Ishikawa (cell line): Measurements from ENCODE around the gene TSFM.

Source experiments
- CEBPB ChIP-seq: IDR thresholded peaks from 2 replicates; pipeline ENCODE4 v1.6.1; 2012
- CREB1 ChIP-seq: IDR thresholded peaks from 2 replicates; pipeline ENCODE4 v1.6.1; 2012; ENCODE audit warnings: low read depth
- EGR1 ChIP-seq: IDR thresholded peaks from 2 replicates; pipeline ENCODE4 v1.6.1; 2012
- EP300 ChIP-seq: IDR thresholded peaks from 2 replicates; pipeline ENCODE4 v1.6.1; 2012; ENCODE audit warnings: borderline replicate concordance
- FOXM1 ChIP-seq: IDR thresholded peaks from 2 replicates; pipeline ENCODE4 v1.6.1; 2012; ENCODE audit warnings: low read depth, borderline replicate concordance
- MAX ChIP-seq: IDR thresholded peaks from 2 replicates; pipeline ENCODE4 v1.6.1; 2012
- NFIC ChIP-seq: IDR thresholded peaks from 2 replicates; pipeline ENCODE4 v1.6.1; 2012
- RAD21 ChIP-seq: IDR thresholded peaks from 2 replicates; pipeline ENCODE4 v1.6.1; 2012; ENCODE audit warnings: low read depth
- REST ChIP-seq: IDR thresholded peaks from 2 replicates; pipeline ENCODE4 v1.6.1; 2012; ENCODE audit warnings: low read depth, mild to moderate bottlenecking
- TAF1 ChIP-seq: IDR thresholded peaks from 2 replicates; pipeline ENCODE4 v1.6.1; 2012; ENCODE audit warnings: low read depth, mild to moderate bottlenecking
- TCF12 ChIP-seq: IDR thresholded peaks from 2 replicates; pipeline ENCODE4 v1.6.1; 2012; ENCODE audit warnings: low read depth
- TEAD4 ChIP-seq: IDR thresholded peaks from 2 replicates; pipeline ENCODE4 v1.6.1; 2012
- USF1 ChIP-seq: IDR thresholded peaks from 2 replicates; pipeline ENCODE4 v1.6.1; 2012
- YY1 ChIP-seq: IDR thresholded peaks from 2 replicates; pipeline ENCODE4 v1.6.1; 2012; ENCODE audit warnings: low read depth
- ZBTB7A ChIP-seq: IDR thresholded peaks from 2 replicates; pipeline ENCODE4 v1.6.1; 2012; ENCODE audit warnings: low read depth

The TSFM gene

GRCh38 chr12:57758552-57759359 lies 23.8 kb upstream of the TSFM start:
- no peak for TF ChIP-seq MAX
- no peak for TF ChIP-seq TAF1
- no peak for TF ChIP-seq REST

- peak; percentile 31; the same call in 1 of the 2 replicates for TF ChIP-seq RAD21
- no peak for TF ChIP-seq NFIC
Measured at GRCh38 chr12:57759360-57759980, 23.1 kb upstream of the TSFM start.

GRCh38 chr12:57760347-57760982 lies 22.1 kb upstream of the TSFM start:
- TF ChIP-seq TEAD4 (0 out of 2 replicates have a peak, but pooled peaks have one; percentile 25), YY1 (no peak), CREB1 (no peak), RAD21 (no peak), TCF12 (no peak), FOXM1 (no peak), MAX (no peak), EP300 (no peak), CEBPB (no peak), TAF1 (no peak), NFIC (no peak), REST (peak; percentile 97), ZBTB7A (peak; percentile 91), EGR1 (no peak), USF1 (no peak)

GRCh38 chr12:57761391-57761998 lies 21.1 kb upstream of the TSFM start:
- TF ChIP-seq RAD21, result no peak

- no peak for TF ChIP-seq ZBTB7A
Measured at GRCh38 chr12:57762463-57762862, 20.1 kb upstream of the TSFM start.

- TF ChIP-seq ZBTB7A (no peak), TEAD4 (no peak), USF1 (no peak), RAD21 (no peak), FOXM1 (no peak), EGR1 (no peak), REST (no peak), TCF12 (no peak), MAX (no peak), CREB1 (no peak), EP300 (no peak), YY1 (no peak), CEBPB (no peak), TAF1 (no peak), NFIC (no peak)
Measured at GRCh38 chr12:57763881-57764661, 18.5 kb upstream of the TSFM start.
